ENCODE measurements around the gene BLACAT1.

DNA sequence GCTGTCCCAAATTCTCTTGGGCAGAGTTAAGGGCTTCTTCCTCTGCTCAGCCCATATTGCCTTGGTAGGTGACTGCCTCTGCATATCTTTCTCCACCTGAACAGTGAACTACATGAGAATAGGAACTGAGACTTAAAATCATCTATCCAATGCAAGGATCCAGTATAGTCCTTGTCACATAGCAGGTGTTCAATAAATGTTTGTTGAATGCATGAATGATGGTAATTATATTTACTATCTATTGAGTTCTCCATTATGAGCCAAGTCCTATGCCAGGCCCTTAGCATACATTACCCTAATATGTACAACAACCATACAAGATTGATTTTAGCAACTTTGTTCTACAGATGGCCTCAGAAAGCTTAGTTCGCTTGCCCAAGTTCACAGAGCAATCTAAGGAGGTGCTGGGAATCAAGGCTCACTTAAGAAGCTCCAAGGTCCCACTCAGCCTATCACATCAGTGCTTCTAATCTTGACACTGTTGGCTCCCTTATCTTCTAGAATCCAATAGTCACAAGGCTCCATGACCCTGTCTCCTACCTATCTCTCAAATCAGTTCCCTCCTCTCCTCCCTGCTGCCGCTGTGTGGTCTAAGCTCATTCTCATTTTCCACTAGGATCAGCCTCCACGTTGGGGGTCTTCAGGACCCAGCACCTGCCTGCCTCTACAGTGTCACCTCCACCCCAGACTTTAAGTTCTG, 46.4 kb upstream of the BLACAT1 start:
- TF ChIP-seq, protein P1, sequence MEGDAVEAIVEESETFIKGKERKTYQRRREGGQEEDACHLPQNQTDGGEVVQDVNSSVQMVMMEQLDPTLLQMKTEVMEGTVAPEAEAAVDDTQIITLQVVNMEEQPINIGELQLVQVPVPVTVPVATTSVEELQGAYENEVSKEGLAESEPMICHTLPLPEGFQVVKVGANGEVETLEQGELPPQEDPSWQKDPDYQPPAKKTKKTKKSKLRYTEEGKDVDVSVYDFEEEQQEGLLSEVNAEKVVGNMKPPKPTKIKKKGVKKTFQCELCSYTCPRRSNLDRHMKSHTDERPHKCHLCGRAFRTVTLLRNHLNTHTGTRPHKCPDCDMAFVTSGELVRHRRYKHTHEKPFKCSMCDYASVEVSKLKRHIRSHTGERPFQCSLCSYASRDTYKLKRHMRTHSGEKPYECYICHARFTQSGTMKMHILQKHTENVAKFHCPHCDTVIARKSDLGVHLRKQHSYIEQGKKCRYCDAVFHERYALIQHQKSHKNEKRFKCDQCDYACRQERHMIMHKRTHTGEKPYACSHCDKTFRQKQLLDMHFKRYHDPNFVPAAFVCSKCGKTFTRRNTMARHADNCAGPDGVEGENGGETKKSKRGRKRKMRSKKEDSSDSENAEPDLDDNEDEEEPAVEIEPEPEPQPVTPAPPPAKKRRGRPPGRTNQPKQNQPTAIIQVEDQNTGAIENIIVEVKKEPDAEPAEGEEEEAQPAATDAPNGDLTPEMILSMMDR (IDR thresholded peaks at IDR 0.05) = no peak
- TF ChIP-seq POLR2AphosphoS5 (IDR thresholded peaks at IDR 0.05) = no peak
- no peak for TF ChIP-seq POLR2A (IDR thresholded peaks at IDR 0.05)
- no peak for TF ChIP-seq EP300 (IDR thresholded peaks at IDR 0.05)
